ENCODE results near the gene RABIF.
A peak's percentile ranks its signal among the peaks of the same experiment; 100 is the strongest.

The RABIF gene

GRCh38 chr1:202852163-202852904 is 36.6 kb downstream of the RABIF start:
- DNase-seq (ENCODE audit: low read depth in 2 of 2): peak; percentile 70 to 80
- TF ChIP-seq CTCF (IDR thresholded peaks at IDR 0.05; ENCODE audit: low read depth, low read length): peak; percentile 64
- no peak overlapping the region for H3K4me3 ChIP-seq (replicated peaks in 1 of 2; ENCODE audit: low read depth in 2 of 2, low read length in 2 of 2)

GRCh38 chr1:202850593-202851362 is 38.2 kb downstream of the RABIF start:
- H3K4me3 ChIP-seq (replicated peaks in 1 of 2; ENCODE audit: low read depth in 2 of 2, low read length in 2 of 2): no peak overlapping the region
- no peak for DNase-seq (ENCODE audit: low read depth in 2 of 2)
- TF ChIP-seq CTCF (IDR thresholded peaks at IDR 0.05; ENCODE audit: low read depth, low read length): no peak

- no peak for DNase-seq (ENCODE audit: low read depth in 2 of 2)
- no peak for TF ChIP-seq CTCF (IDR thresholded peaks at IDR 0.05; ENCODE audit: low read depth, low read length)
- no peak overlapping the region for H3K4me3 ChIP-seq (replicated peaks in 1 of 2; ENCODE audit: low read depth in 2 of 2, low read length in 2 of 2)
These were observed 40.8 kb downstream of the RABIF start for GRCh38 chr1:202848191-202848542.

GRCh38 chr1:202844935-202845334 is 44.0 kb downstream of the RABIF start:
- TF ChIP-seq CTCF (IDR thresholded peaks at IDR 0.05; ENCODE audit: low read depth, low read length): no peak
- peak; percentile 24 to 32 for DNase-seq (ENCODE audit: low read depth in 2 of 2)
- no peak overlapping the region for H3K4me3 ChIP-seq (replicated peaks in 1 of 2; ENCODE audit: low read depth in 2 of 2, low read length in 2 of 2)

GRCh38 chr1:202844259-202844658 is 44.7 kb downstream of the RABIF start:
- no peak for DNase-seq (ENCODE audit: low read depth in 2 of 2)
- no peak for TF ChIP-seq CTCF (IDR thresholded peaks at IDR 0.05; ENCODE audit: low read depth, low read length)
- H3K4me3 ChIP-seq (replicated peaks in 1 of 2; ENCODE audit: low read depth in 2 of 2, low read length in 2 of 2): no peak overlapping the region

- no peak overlapping the region for H3K4me3 ChIP-seq (replicated peaks in 1 of 2; ENCODE audit: low read depth in 2 of 2, low read length in 2 of 2)
- no peak for DNase-seq (ENCODE audit: low read depth in 2 of 2)
- no peak for TF ChIP-seq CTCF (IDR thresholded peaks at IDR 0.05; ENCODE audit: low read depth, low read length)
These were observed 45.9 kb downstream of the RABIF start for GRCh38 chr1:202843081-202843480.

Measured in cardiac fibroblast (primary cell).